Measurements from ENCODE around the gene ANO4.

DNA sequence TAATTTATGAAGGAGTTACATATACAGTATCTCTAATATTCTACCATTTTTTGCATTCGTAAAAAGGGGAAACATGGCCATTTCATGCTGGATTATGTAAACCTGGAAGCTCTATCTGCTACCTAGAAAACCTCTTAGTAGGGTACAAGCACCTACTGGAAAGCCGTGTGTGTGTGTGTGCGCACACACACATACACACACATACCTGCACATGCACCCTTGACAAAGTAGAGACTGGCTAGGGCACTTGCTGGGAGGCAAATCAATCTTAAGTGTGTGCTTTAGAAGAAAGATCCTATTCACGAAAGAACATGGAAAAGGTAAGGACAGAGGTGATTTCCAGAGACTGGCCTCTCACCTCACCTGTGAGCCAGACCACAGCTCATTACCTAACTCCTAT, 224.6 kb downstream of the ANO4 start:
- TF ChIP-seq, protein P1, sequence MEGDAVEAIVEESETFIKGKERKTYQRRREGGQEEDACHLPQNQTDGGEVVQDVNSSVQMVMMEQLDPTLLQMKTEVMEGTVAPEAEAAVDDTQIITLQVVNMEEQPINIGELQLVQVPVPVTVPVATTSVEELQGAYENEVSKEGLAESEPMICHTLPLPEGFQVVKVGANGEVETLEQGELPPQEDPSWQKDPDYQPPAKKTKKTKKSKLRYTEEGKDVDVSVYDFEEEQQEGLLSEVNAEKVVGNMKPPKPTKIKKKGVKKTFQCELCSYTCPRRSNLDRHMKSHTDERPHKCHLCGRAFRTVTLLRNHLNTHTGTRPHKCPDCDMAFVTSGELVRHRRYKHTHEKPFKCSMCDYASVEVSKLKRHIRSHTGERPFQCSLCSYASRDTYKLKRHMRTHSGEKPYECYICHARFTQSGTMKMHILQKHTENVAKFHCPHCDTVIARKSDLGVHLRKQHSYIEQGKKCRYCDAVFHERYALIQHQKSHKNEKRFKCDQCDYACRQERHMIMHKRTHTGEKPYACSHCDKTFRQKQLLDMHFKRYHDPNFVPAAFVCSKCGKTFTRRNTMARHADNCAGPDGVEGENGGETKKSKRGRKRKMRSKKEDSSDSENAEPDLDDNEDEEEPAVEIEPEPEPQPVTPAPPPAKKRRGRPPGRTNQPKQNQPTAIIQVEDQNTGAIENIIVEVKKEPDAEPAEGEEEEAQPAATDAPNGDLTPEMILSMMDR (IDR thresholded peaks at IDR 0.05): no peak
- no peak for TF ChIP-seq POLR2A (IDR thresholded peaks at IDR 0.05)
